Measurements from ENCODE around the gene GSK3A.
"Not testable (repeated sequence)": the region's sequence is repeated elsewhere in the genome, so short reads cannot be mapped to it uniquely, and the experiment has no call there.

Gene GSK3A

GRCh38 chr19:42267644-42268141, 25.3 kb upstream of the GSK3A start:
- no peak for TF ChIP-seq CTCF (IDR thresholded peaks at IDR 0.05; ENCODE audit: low read depth, low read length, missing control alignments)
- H3K4me3 ChIP-seq (replicated peaks; ENCODE audit: low read depth, low read length), result peak overlapping the region; percentile 69
- no peak for DNase-seq (ENCODE audit: extremely low read depth, low read depth)

- not testable (repeated sequence) for H3K4me3 ChIP-seq (replicated peaks; ENCODE audit: low read depth, low read length); DNase-seq (ENCODE audit: extremely low read depth, low read depth)
These were observed 24.7 kb upstream of the GSK3A start for GRCh38 chr19:42266928-42267603.

- DNase-seq (ENCODE audit: extremely low read depth, low read depth); H3K4me3 ChIP-seq (replicated peaks; ENCODE audit: low read depth, low read length): not testable (repeated sequence)
These were observed 23.7 kb upstream of the GSK3A start for GRCh38 chr19:42266105-42266504.

- no peak overlapping the region for H3K4me3 ChIP-seq (replicated peaks; ENCODE audit: low read depth, low read length)
- TF ChIP-seq CTCF (IDR thresholded peaks at IDR 0.05; ENCODE audit: low read depth, low read length, missing control alignments), result no peak
- no peak for DNase-seq (ENCODE audit: extremely low read depth, low read depth)
These were observed 19.4 kb upstream of the GSK3A start for GRCh38 chr19:42261763-42262162.

GRCh38 chr19:42257842-42258241, 15.4 kb upstream of the GSK3A start:
- not testable (repeated sequence) for DNase-seq (ENCODE audit: extremely low read depth, low read depth)

GRCh38 chr19:42255766-42256745, 13.7 kb upstream of the GSK3A start:
- TF ChIP-seq CTCF (IDR thresholded peaks at IDR 0.05; ENCODE audit: low read depth, low read length, missing control alignments), result no peak
- no peak for DNase-seq (ENCODE audit: extremely low read depth, low read depth)
- H3K4me3 ChIP-seq (replicated peaks; ENCODE audit: low read depth, low read length), result peak overlapping the region; percentile 93

More at GRCh38 chr19:42257842-42258241, 15.4 kb upstream of the GSK3A start:
- not testable (repeated sequence) for H3K4me3 ChIP-seq (replicated peaks; ENCODE audit: low read depth, low read length)

- DNase-seq (ENCODE audit: extremely low read depth, low read depth), result no peak
- TF ChIP-seq CTCF (IDR thresholded peaks at IDR 0.05; ENCODE audit: low read depth, low read length, missing control alignments), result no peak
- H3K4me3 ChIP-seq (replicated peaks; ENCODE audit: low read depth, low read length), result peak within 1 kb of the TSS; percentile 93
These were observed 12.7 kb upstream of the GSK3A start, which contains the start of gene ERF for GRCh38 chr19:42254850-42255765. TSS of gene ERF (minus strand) at chr19:42255128. CDS start at chr19:42254999, 129 bp downstream.
